Thyroid gland (tissue), 4 donors: ENCODE data around the gene ENTPD7. TPM values are rescaled to one million over a fixed set of nuclear protein-coding genes. Genes with fewer than 3 reads are reported as not detected.

Experiments used
- DNase-seq, 2 donors: peaks; one replicate each; pipeline ENCODE4 v3.0.0-alpha.2; 2019
- H3K27ac ChIP-seq, 3 donors: fragments of 200-600 bp; sonication (generic); 1 replicate in 2 of 3; 2 replicates in 1 of 3; pipeline ENCODE4 v1.5.1; 2016 to 2019; ENCODE audit warnings: mild to moderate bottlenecking in 1 of 3, moderate library complexity in 1 of 3
- H3K27me3 ChIP-seq: fragments of 200-600 bp; sonication (generic); one replicate; pipeline ENCODE4 v1.5.1; 2019
- H3K36me3 ChIP-seq, 2 donors: fragments of 200-600 bp; sonication (generic); one replicate each; pipeline ENCODE4 v1.5.1; 2016 to 2019
- H3K4me1 ChIP-seq, 2 donors: fragments of 200-600 bp; sonication (generic); one replicate each; pipeline ENCODE4 v1.5.1; 2017 to 2019
- H3K4me3 ChIP-seq, 3 donors: fragments of 200-600 bp; sonication (generic); replicated peaks in 1 of 3; 1 replicate in 2 of 3; 2 replicates in 1 of 3; pipeline ENCODE4 v1.5.1; 2016; ENCODE audit warnings: mild to moderate bottlenecking in 1 of 3
- H3K9me3 ChIP-seq: fragments of 200-600 bp; sonication (generic); one replicate; pipeline ENCODE4 v1.5.1; 2017
- CTCF ChIP-seq, 6 experiments: fragments of 200-600 bp in 3 of 6; fragments of 450-650 bp in 3 of 6; sonication (generic) in 3 of 6; IDR thresholded peaks; one replicate each; pipeline ENCODE4 v1.5.1; 2016 to 2019; ENCODE audit warnings: antibody characterized with exemption in 6 of 6, mild to moderate bottlenecking in 2 of 6, inconsistent platforms in 1 of 6, moderate library complexity in 1 of 6
- POLR2A ChIP-seq, 2 donors: fragments of 450-650 bp; IDR thresholded peaks; one replicate each; pipeline ENCODE4 v1.6.1; 2017; ENCODE audit warnings: antibody characterized with exemption in 2 of 2, mild to moderate bottlenecking in 2 of 2, moderate library complexity in 1 of 2
- WGBS, 2 donors: methylation state at CpG; one replicate each; pipeline ENCODE4 v1.1.5; 2017; 5-methylcytosine and 5-hydroxymethylcytosine counted together
- intact Hi-C: fragments of 100-400 bp; cut with DNase I; formaldehyde crosslinking; loops from one replicate; pipeline ENCODE4 v1.15.1; 2023
- total RNA-seq, 4 donors: library from RNA; depleted of rRNA; stranded (reverse); fragments of >200 nt; gene quantifications; one replicate each; pipeline ENCODE4 v1.2.3, GENCODE V29; 2016

Gene ENTPD7
- total RNA-seq, 4 donors from 2014 or later: 7.8 to 13.7 (median 10.2) TPM

GRCh38 chr10:99673492-99673891 is 14.2 kb downstream of the ENTPD7 start:
- H3K9me3 ChIP-seq: no peaks in the 10 kb centered on the region
- H3K4me3 ChIP-seq: no peak overlapping the region
- H3K27me3 ChIP-seq: no peaks in the 10 kb centered on the region
- H3K36me3 ChIP-seq: peaks cover 0 to 3% of the 10 kb centered on the region in 2 donors
- intact Hi-C loops: no loop called here
- no peak overlapping the region for H3K27ac ChIP-seq
- 48 to 49% methylated on average over 2 of the region's 2 CpGs for WGBS, 2 donors
- no peak for TF ChIP-seq POLR2A (IDR thresholded peaks at IDR 0.05)
- no peak for TF ChIP-seq CTCF (IDR thresholded peaks at IDR 0.05)
- no peaks in the 10 kb centered on the region for H3K4me1 ChIP-seq
- no peak for DNase-seq

GRCh38 chr10:99674762-99675161 is 15.5 kb downstream of the ENTPD7 start:
- WGBS, 2 donors: 83 to 94% methylated on average over 1 of the region's 1 CpG
- Histone ChIP-seq H3K36me3 (peaks cover 3 to 5% of the 10 kb centered on the region in 2 donors), H3K9me3 (no peaks in the 10 kb centered on the region), H3K27ac (no peak overlapping the region), H3K27me3 (no peaks in the 10 kb centered on the region), H3K4me1 (no peaks in the 10 kb centered on the region), H3K4me3 (no peak overlapping the region)
- TF ChIP-seq POLR2A (IDR thresholded peaks at IDR 0.05) (no peak), CTCF (IDR thresholded peaks at IDR 0.05) (no peak)
- intact Hi-C loops: no loop called here
- DNase-seq: no peak

- TF ChIP-seq CTCF (IDR thresholded peaks at IDR 0.05) (no peak), POLR2A (IDR thresholded peaks at IDR 0.05) (no peak)
- Histone ChIP-seq H3K9me3 (no peaks in the 10 kb centered on the region), H3K4me1 (peaks cover 1 to 3% of the 10 kb centered on the region in 2 donors), H3K27me3 (no peaks in the 10 kb centered on the region), H3K36me3 (peaks cover 11% of the 10 kb centered on the region in 2 donors), H3K27ac (no peak overlapping the region), H3K4me3 (no peak overlapping the region)
- intact Hi-C loops: no loop called here
- no peak for DNase-seq
Observed at GRCh38 chr10:99676426-99676825, 17.1 kb downstream of the ENTPD7 start.

GRCh38 chr10:99676895-99677294 is 17.6 kb downstream of the ENTPD7 start:
- peaks cover 11% of the 10 kb centered on the region in 2 donors for H3K36me3 ChIP-seq
- peaks cover 6 to 8% of the 10 kb centered on the region in 2 donors for H3K4me1 ChIP-seq
- no peaks in the 10 kb centered on the region for H3K27me3 ChIP-seq
- H3K9me3 ChIP-seq: no peaks in the 10 kb centered on the region
- no peak overlapping the region for H3K4me3 ChIP-seq
- 94 to 98% methylated on average over 3 of the region's 3 CpGs for WGBS, 2 donors
- no peak for DNase-seq
- no peak overlapping the region for H3K27ac ChIP-seq
- no peak for TF ChIP-seq POLR2A (IDR thresholded peaks at IDR 0.05)
- no peak for TF ChIP-seq CTCF (IDR thresholded peaks at IDR 0.05)
- intact Hi-C loops: no loop called here

- DNase-seq: no peak
- TF ChIP-seq POLR2A (IDR thresholded peaks at IDR 0.05): no peak
- no peak for TF ChIP-seq CTCF (IDR thresholded peaks at IDR 0.05)
- no peaks in the 10 kb centered on the region for H3K27me3 ChIP-seq
- intact Hi-C loops: no loop called here
- WGBS, 2 donors: 83 to 94% methylated on average over 3 of the region's 3 CpGs
- H3K36me3 ChIP-seq: peaks cover 11% of the 10 kb centered on the region in 2 donors
- H3K4me3 ChIP-seq: no peak overlapping the region
- H3K4me1 ChIP-seq: peaks cover 11 to 15% of the 10 kb centered on the region in 2 donors
- no peak overlapping the region for H3K27ac ChIP-seq
- H3K9me3 ChIP-seq: no peaks in the 10 kb centered on the region
Observed at GRCh38 chr10:99678921-99679320, 19.6 kb downstream of the ENTPD7 start.
